Measurements from ENCODE around the gene ZNF79. TPM values are rescaled to one million over a fixed set of nuclear protein-coding genes. Genes with fewer than 3 reads are reported as not detected.

ZNF79 gene
- total and polyA plus RNA-seq, 2 experiments from 2014 or later: 2.2 to 6.3 TPM

- no peaks in the 10 kb centered on the region for H3K36me3 ChIP-seq (ENCODE audit: insufficient read depth)
- 0 out of 2 replicates have a peak, but pooled peaks cover 6% of the 10 kb centered on the region for H3F3A ChIP-seq (replicated peaks; ENCODE audit: low read depth)
- no peaks in the 10 kb centered on the region for H4K20me1 ChIP-seq (replicated peaks; ENCODE audit: insufficient read depth)
- H3K9me2 ChIP-seq (ENCODE audit: insufficient read depth): no peaks in the 10 kb centered on the region
- H3K4me3 Mint-ChIP-seq: no peak overlapping the region
- no peak overlapping the region for H3K27ac ChIP-seq (ENCODE audit: low read depth)
- H3K27ac Mint-ChIP-seq: no peak overlapping the region
- H3K4me2 ChIP-seq: no peak overlapping the region
- no peaks in the 10 kb centered on the region for H3K79me2 ChIP-seq (replicated peaks; ENCODE audit: insufficient read depth)
- H3K27me3 ChIP-seq (ENCODE audit: insufficient read depth): no peaks in the 10 kb centered on the region
- no peak overlapping the region for H3K4me3 ChIP-seq
- no peak for DNase-seq (ENCODE audit: low spot score)
- H3K4me1 Mint-ChIP-seq: peaks cover 22% of the 10 kb centered on the region
- no peak overlapping the region for H2AFZ ChIP-seq
- TF ChIP-seq ZNF114 (CRISPR knock-in tag; IDR thresholded peaks at IDR 0.05) (no peak), REST (IDR thresholded peaks at IDR 0.05; ENCODE audit: unreplicated experiment) (no peak), STAT1 (IDR thresholded peaks at IDR 0.05; ENCODE audit: unreplicated experiment) (no peak), JUNB (IDR thresholded peaks at IDR 0.05; ENCODE audit: unreplicated experiment) (no peak), CREB1 (CRISPR knock-in tag; IDR thresholded peaks at IDR 0.05; ENCODE audit: low read depth) (no peak), EZH2phosphoT487 (IDR thresholded peaks at IDR 0.05; ENCODE audit: unreplicated experiment) (no peak), ZNF462 (CRISPR knock-in tag; IDR thresholded peaks at IDR 0.05) (no peak), NANOG (IDR thresholded peaks at IDR 0.05; ENCODE audit: borderline replicate concordance) (no peak), ETS1 (IDR thresholded peaks at IDR 0.05) (no peak), POLR2AphosphoS5 (IDR thresholded peaks at IDR 0.05; ENCODE audit: low read depth) (no peak), ZNF331 (CRISPR knock-in tag; IDR thresholded peaks at IDR 0.05; ENCODE audit: low read depth) (no peak), EZH2 (IDR thresholded peaks at IDR 0.05; ENCODE audit: low read depth, unreplicated experiment) (no peak), CTCF (conservative IDR thresholded peaks at IDR 0.05; ENCODE audit: low read depth in 2 of 2) (no peak)
- peaks cover 6% of the 10 kb centered on the region; the same call in 1 of the 2 replicates for H3K4me1 ChIP-seq (ENCODE audit: insufficient read depth)
- H3K9me3 Mint-ChIP-seq: no peaks in the 10 kb centered on the region
- ATAC-seq: no peak
- peaks cover 8% of the 10 kb centered on the region; the same call in 2 of the 3 replicates for H3K36me3 Mint-ChIP-seq (ENCODE audit: low read depth)
- peaks cover 14% of the 10 kb centered on the region for H3K27me3 Mint-ChIP-seq (ENCODE audit: insufficient read depth, low read depth, poor library complexity)
Observed at GRCh38 chr9:127415141-127415540, 9.0 kb upstream of the ZNF79 start.

All from GM23338 (cell line).